Cardiac fibroblast (primary cell): Measurements from ENCODE around the gene KMT2E.
"Not testable (repeated sequence)": the region's sequence is repeated elsewhere in the genome, so short reads cannot be mapped to it uniquely, and the experiment has no call there.

Experiments used
- DNase-seq, 2 donors: peaks; one replicate each; pipeline versions ENCODE4 v3.0.0 to v3.0.0-alpha.2; 2010; ENCODE audit warnings: low read depth in 2 of 2
- H3K4me3 ChIP-seq, 2 donors: replicated peaks in 1 of 2; 1 replicate in 1 of 2; 2 replicates in 1 of 2; pipeline ENCODE4 v1.5.1; 2011; ENCODE audit warnings: low read depth in 2 of 2, low read length in 2 of 2, mild to moderate bottlenecking in 2 of 2, moderate library complexity in 1 of 2
- TF ChIP-seq, protein P1 (sequence below): IDR thresholded peaks from one replicate; pipeline ENCODE4 v1.5.1; 2011; ENCODE audit warnings: low read depth, mild to moderate bottlenecking, low read length, inconsistent platforms

KMT2E gene

GRCh38 chr7:105021352-105021751 is 7.3 kb downstream of the KMT2E start:
- TF ChIP-seq, protein P1, sequence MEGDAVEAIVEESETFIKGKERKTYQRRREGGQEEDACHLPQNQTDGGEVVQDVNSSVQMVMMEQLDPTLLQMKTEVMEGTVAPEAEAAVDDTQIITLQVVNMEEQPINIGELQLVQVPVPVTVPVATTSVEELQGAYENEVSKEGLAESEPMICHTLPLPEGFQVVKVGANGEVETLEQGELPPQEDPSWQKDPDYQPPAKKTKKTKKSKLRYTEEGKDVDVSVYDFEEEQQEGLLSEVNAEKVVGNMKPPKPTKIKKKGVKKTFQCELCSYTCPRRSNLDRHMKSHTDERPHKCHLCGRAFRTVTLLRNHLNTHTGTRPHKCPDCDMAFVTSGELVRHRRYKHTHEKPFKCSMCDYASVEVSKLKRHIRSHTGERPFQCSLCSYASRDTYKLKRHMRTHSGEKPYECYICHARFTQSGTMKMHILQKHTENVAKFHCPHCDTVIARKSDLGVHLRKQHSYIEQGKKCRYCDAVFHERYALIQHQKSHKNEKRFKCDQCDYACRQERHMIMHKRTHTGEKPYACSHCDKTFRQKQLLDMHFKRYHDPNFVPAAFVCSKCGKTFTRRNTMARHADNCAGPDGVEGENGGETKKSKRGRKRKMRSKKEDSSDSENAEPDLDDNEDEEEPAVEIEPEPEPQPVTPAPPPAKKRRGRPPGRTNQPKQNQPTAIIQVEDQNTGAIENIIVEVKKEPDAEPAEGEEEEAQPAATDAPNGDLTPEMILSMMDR: no peak
- DNase-seq: no peak
- H3K4me3 ChIP-seq: no peak overlapping the region

GRCh38 chr7:105021967-105022366 is 8.0 kb downstream of the KMT2E start:
- H3K4me3 ChIP-seq: no peak overlapping the region
- no peak for DNase-seq
- TF ChIP-seq, protein P1: no peak

- TF ChIP-seq, protein P1: no peak
- no peak for DNase-seq
- H3K4me3 ChIP-seq: no peak overlapping the region
These were observed 8.5 kb downstream of the KMT2E start for GRCh38 chr7:105022458-105022857.

GRCh38 chr7:105024734-105025133 is 10.7 kb downstream of the KMT2E start:
- TF ChIP-seq, protein P1: no peak
- peak; percentile 41 to 51 for DNase-seq
- H3K4me3 ChIP-seq: no peak overlapping the region

- H3K4me3 ChIP-seq: no peak overlapping the region
- no peak for DNase-seq
- TF ChIP-seq, protein P1: no peak
These were observed 12.7 kb downstream of the KMT2E start for GRCh38 chr7:105026750-105027149.

DNA sequence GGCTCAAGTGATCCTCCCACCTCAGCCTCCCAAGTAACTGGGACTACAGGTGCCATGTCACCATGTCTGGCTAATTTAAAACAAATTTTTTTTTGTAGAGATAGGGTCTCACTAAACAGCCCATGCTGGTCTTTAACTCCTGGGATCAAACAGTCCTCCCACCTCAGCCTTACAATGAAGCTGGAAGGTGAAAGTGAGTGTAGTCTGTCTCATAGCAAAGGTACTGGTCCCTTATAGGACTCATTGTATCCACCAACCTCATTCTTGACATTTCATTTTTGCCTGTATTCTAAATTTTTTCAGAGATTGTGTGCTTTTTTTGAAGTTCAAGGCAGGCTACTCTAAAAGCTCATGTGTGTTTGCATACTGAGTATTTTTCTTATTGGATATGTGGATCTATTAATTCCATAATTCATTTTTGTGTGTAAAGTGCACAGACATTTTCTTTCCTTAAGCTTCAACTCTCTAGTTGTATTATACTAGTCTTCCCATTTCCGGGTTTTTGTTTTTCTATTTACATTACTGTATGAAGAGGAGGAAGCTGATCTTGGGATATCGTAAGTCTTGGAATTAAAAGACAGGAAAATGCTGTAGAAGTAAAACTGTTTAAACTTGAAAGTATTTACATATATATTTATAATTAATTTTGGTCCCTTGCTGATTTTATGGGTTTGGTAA is 13.3 kb downstream of the KMT2E start:
- DNase-seq: no peak
- H3K4me3 ChIP-seq: no peak overlapping the region
- TF ChIP-seq, protein P1: no peak

GRCh38 chr7:105028004-105028403 is 14.0 kb downstream of the KMT2E start:
- no peak for DNase-seq
- no peak overlapping the region for H3K4me3 ChIP-seq

GRCh38 chr7:105028941-105029340 is 14.9 kb downstream of the KMT2E start:
- not testable (repeated sequence) for DNase-seq, H3K4me3 ChIP-seq

More at GRCh38 chr7:105028004-105028403, 14.0 kb downstream of the KMT2E start:
- TF ChIP-seq, protein P1: no peak
